Astrocyte (in vitro differentiated cells and primary cell): ENCODE results near the gene PPP6R1. TPM values are rescaled to one million over a fixed set of nuclear protein-coding genes. Genes with fewer than 3 reads are reported as not detected.

Experiments
- DNase-seq: peaks from one replicate; pipeline ENCODE4 v3.0.0-alpha.2; 2010; ENCODE audit warnings: low read depth
- FAIRE-seq: peaks from 2 replicates; lab custom pipeline; 2011; peaks lifted over from hg19 to GRCh38; lab: Jason Lieb, UNC
- H2AFZ ChIP-seq: 2 replicates; pipeline ENCODE4 v1.6.0; 2012; ENCODE audit warnings: low read depth, low read length, inconsistent platforms
- H3K27ac ChIP-seq: 2 replicates; pipeline ENCODE4 v1.5.1; 2011; ENCODE audit warnings: low read depth, low read length, inconsistent platforms
- H3K27me3 ChIP-seq: 2 replicates; pipeline ENCODE4 v1.6.0; 2011; ENCODE audit warnings: low read length, inconsistent platforms; ENCODE audit not compliant: insufficient read depth
- H3K36me3 ChIP-seq: 2 replicates; pipeline ENCODE4 v1.5.1; 2011; ENCODE audit warnings: low read length, inconsistent platforms; ENCODE audit not compliant: insufficient read depth
- H3K4me1 ChIP-seq: 2 replicates; pipeline ENCODE4 v1.5.1; 2011; ENCODE audit warnings: low read length, inconsistent platforms; ENCODE audit not compliant: insufficient read depth
- H3K4me2 ChIP-seq: 2 replicates; pipeline ENCODE4 v1.6.0; 2012; ENCODE audit warnings: low read length, inconsistent platforms
- H3K4me3 ChIP-seq: 2 replicates; pipeline ENCODE4 v1.5.1; 2011; ENCODE audit warnings: low read depth, mild to moderate bottlenecking, low read length, inconsistent platforms; ENCODE audit not compliant: insufficient read depth
- H3K79me2 ChIP-seq: 2 replicates; pipeline ENCODE4 v1.6.0; 2012; ENCODE audit warnings: mild to moderate bottlenecking, low read length, inconsistent platforms; ENCODE audit not compliant: insufficient read depth
- H3K9ac ChIP-seq: 2 replicates; pipeline ENCODE4 v1.6.0; 2012; ENCODE audit warnings: mild to moderate bottlenecking, low read length, inconsistent platforms
- H3K9me3 ChIP-seq: 2 replicates; pipeline ENCODE4 v1.5.1; 2012; ENCODE audit warnings: low read depth, mild to moderate bottlenecking, low read length, inconsistent platforms; ENCODE audit not compliant: insufficient read depth
- H4K20me1 ChIP-seq: 2 replicates; pipeline ENCODE4 v1.6.0; 2012; ENCODE audit warnings: low read length, inconsistent platforms; ENCODE audit not compliant: insufficient read depth
- H3K27ac Mint-ChIP-seq: one replicate; pipeline ENCODE4 v1.8.0; 2021; ENCODE audit warnings: mild to moderate bottlenecking, mixed read lengths; ENCODE audit not compliant: unreplicated experiment
- H3K27me3 Mint-ChIP-seq: one replicate; pipeline ENCODE4 v1.8.0; 2021; ENCODE audit warnings: low read depth, mixed read lengths; ENCODE audit not compliant: unreplicated experiment
- H3K36me3 Mint-ChIP-seq: one replicate; pipeline ENCODE4 v1.8.0; 2021; ENCODE audit warnings: low read depth, mixed read lengths; ENCODE audit not compliant: unreplicated experiment
- H3K4me1 Mint-ChIP-seq: one replicate; pipeline ENCODE4 v1.8.0; 2021; ENCODE audit warnings: low read depth, mixed read lengths; ENCODE audit not compliant: unreplicated experiment
- H3K4me3 Mint-ChIP-seq: one replicate; pipeline ENCODE4 v1.8.0; 2021; ENCODE audit warnings: mild to moderate bottlenecking, moderate library complexity, mixed read lengths; ENCODE audit not compliant: unreplicated experiment
- H3K9me3 Mint-ChIP-seq: one replicate; pipeline ENCODE4 v1.8.0; 2021; ENCODE audit warnings: mild to moderate bottlenecking, mixed read lengths; ENCODE audit not compliant: unreplicated experiment
- EZH2 ChIP-seq: IDR thresholded peaks from 2 replicates; pipeline ENCODE4 v1.6.1; 2012; ENCODE audit warnings: mild to moderate bottlenecking, low read length, inconsistent platforms; ENCODE audit not compliant: insufficient read depth
- total RNA-seq: library from RNA; stranded (reverse); gene quantifications from 2 replicates; pipeline ENCODE4 v1.2.1, GENCODE V29; 2021
- TF ChIP-seq, protein P1 (sequence below): IDR thresholded peaks from 2 replicates; pipeline ENCODE4 v1.5.1; 2011; ENCODE audit warnings: low read depth, mild to moderate bottlenecking, inconsistent platforms, low read length, moderate library complexity; ENCODE audit not compliant: insufficient read depth

Gene PPP6R1
- total RNA-seq, 1 donor from 2014 or later = 75.2 TPM

DNA sequence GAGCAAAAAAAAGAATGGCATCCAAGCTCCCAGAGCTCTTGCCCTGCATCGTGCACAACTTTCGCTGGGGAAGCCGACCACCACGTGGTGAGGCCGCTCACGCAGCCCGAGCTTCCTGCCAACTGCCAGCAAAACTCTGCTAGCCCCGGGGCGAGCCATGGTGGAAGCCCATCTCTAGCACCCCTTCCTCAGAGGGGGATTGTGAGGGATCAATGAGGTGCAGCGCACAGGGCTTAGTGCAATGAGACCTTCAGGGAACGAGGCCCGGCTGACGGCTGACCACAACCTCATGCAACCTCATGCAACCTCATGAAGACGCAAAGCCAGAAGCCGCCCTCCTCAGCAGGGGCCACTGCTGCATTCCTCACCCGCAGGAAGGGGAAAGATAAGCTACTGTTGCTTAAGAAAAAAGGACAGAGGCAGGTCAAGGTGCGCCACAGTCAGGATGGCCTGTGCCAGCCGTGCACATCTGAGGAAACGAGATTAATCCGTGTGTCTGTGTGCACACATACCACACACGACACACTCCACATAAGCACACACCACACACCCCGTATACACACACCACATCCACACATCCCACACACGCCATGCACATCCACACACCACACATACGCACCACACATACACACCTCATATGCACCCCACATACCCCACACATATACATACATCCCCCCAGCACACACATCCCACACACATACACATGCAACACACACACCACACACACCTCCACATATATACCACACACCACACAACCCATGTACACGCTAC lies 11.5 kb upstream of the PPP6R1 start:
- no peak for FAIRE-seq
- no peak overlapping the region for H3K4me3 Mint-ChIP-seq

DNA sequence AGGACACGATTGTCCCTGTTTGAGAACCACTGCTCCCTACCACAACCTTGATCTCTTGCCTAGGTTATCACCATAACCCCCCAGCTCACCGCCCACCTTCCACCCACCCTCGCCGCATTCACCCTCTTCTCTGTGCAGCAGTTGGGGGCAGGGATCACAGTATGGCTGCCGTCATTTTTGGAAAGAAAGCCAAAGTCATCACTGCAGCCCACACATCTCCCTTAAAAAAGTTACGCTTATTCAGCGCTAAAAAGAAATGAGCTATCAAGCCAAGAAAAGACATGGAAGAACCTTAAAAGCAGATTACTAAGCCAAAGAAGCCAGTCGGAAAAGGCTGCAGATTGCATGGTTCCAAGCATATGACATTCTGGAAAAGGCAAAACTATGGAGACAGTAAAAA lies 10.5 kb upstream of the PPP6R1 start:
- Mint-ChIP-seq H3K4me1 (no peaks in the 10 kb centered on the region), H3K9me3 (peaks cover 2% of the 10 kb centered on the region), H3K36me3 (peaks cover 13% of the 10 kb centered on the region), H3K4me3 (no peak overlapping the region), H3K27me3 (no peaks in the 10 kb centered on the region), H3K27ac (no peak overlapping the region)
- H3K4me1 ChIP-seq = no peaks in the 10 kb centered on the region
- TF ChIP-seq EZH2 = no peak
- TF ChIP-seq, protein P1, sequence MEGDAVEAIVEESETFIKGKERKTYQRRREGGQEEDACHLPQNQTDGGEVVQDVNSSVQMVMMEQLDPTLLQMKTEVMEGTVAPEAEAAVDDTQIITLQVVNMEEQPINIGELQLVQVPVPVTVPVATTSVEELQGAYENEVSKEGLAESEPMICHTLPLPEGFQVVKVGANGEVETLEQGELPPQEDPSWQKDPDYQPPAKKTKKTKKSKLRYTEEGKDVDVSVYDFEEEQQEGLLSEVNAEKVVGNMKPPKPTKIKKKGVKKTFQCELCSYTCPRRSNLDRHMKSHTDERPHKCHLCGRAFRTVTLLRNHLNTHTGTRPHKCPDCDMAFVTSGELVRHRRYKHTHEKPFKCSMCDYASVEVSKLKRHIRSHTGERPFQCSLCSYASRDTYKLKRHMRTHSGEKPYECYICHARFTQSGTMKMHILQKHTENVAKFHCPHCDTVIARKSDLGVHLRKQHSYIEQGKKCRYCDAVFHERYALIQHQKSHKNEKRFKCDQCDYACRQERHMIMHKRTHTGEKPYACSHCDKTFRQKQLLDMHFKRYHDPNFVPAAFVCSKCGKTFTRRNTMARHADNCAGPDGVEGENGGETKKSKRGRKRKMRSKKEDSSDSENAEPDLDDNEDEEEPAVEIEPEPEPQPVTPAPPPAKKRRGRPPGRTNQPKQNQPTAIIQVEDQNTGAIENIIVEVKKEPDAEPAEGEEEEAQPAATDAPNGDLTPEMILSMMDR = no peak
- H4K20me1 ChIP-seq = peaks cover 6% of the 10 kb centered on the region
- H3K27ac ChIP-seq = no peak overlapping the region
- no peak overlapping the region for H3K9ac ChIP-seq
- H3K27me3 ChIP-seq = no peaks in the 10 kb centered on the region
- no peaks in the 10 kb centered on the region for H3K36me3 ChIP-seq
- no peak overlapping the region for H3K4me3 ChIP-seq
- H2AFZ ChIP-seq = no peak overlapping the region
- FAIRE-seq = no peak
- no peak overlapping the region for H3K4me2 ChIP-seq
- H3K79me2 ChIP-seq = peaks cover 5% of the 10 kb centered on the region
- DNase-seq = no peak
- H3K9me3 ChIP-seq = peaks cover 4% of the 10 kb centered on the region

More for the DNA sequence above, 11.5 kb upstream of the PPP6R1 start:
- Mint-ChIP-seq H3K36me3 (peaks cover 18% of the 10 kb centered on the region), H3K4me1 (no peaks in the 10 kb centered on the region), H3K27me3 (no peaks in the 10 kb centered on the region), H3K27ac (no peak overlapping the region), H3K9me3 (peaks cover 2% of the 10 kb centered on the region)
- Histone ChIP-seq H3K4me3 (no peak overlapping the region), H3K4me1 (no peaks in the 10 kb centered on the region), H3K36me3 (no peaks in the 10 kb centered on the region), H3K9me3 (peaks cover 4% of the 10 kb centered on the region), H3K79me2 (peaks cover 5% of the 10 kb centered on the region), H3K27ac (no peak overlapping the region), H3K4me2 (no peak overlapping the region), H3K9ac (no peak overlapping the region), H2AFZ (no peak overlapping the region), H4K20me1 (peaks cover 6% of the 10 kb centered on the region), H3K27me3 (no peaks in the 10 kb centered on the region)
- DNase-seq = no peak
- TF ChIP-seq EZH2 = no peak

DNA sequence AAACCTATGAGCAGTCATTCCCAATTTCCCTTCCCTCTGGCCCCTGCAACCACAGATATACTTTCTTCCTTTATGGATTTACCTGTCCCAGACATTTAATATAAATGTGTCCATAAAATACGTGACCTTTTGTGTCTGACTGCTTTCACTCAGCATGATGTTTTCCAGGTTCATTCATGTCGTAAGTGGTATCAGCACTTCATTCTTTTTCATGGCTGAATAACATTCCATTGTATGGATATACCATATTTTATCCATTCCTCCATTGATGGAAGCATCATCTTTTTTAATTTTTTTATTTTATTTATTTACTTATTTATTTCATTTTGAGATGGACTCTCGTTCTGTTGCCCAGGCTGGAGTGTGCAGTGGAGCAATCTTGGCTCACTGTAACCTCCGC lies 8.0 kb upstream of the PPP6R1 start:
- H3K27me3 Mint-ChIP-seq = no peaks in the 10 kb centered on the region
- Histone ChIP-seq H3K9me3 (peaks cover 4% of the 10 kb centered on the region), H3K79me2 (peaks cover 5% of the 10 kb centered on the region), H3K4me1 (no peaks in the 10 kb centered on the region), H3K36me3 (no peaks in the 10 kb centered on the region), H3K4me2 (no peak overlapping the region), H4K20me1 (peaks cover 6% of the 10 kb centered on the region), H3K9ac (no peak overlapping the region), H3K27me3 (no peaks in the 10 kb centered on the region), H3K4me3 (no peak overlapping the region), H3K27ac (no peak overlapping the region), H2AFZ (no peak overlapping the region)
- H3K4me1 Mint-ChIP-seq = no peaks in the 10 kb centered on the region
- DNase-seq = no peak
- H3K27ac Mint-ChIP-seq = no peak overlapping the region
- H3K9me3 Mint-ChIP-seq = peaks cover 2% of the 10 kb centered on the region
- FAIRE-seq = no peak
- H3K4me3 Mint-ChIP-seq = no peak overlapping the region
- TF ChIP-seq, protein P1 = no peak
- TF ChIP-seq EZH2 = no peak
- H3K36me3 Mint-ChIP-seq = peaks cover 13% of the 10 kb centered on the region
